ENCODE measurements around the gene GAS7.
A peak's percentile ranks its signal among the peaks of the same experiment; 100 is the strongest.

GAS7 gene

GRCh38 chr17:10173913-10174312 lies 24.5 kb downstream of the GAS7 start:
- H3K27me3 ChIP-seq (replicated peaks in 2 of 5; ENCODE audit: control insufficient read depth in 4 of 5, insufficient read depth in 5 of 5, low read length in 4 of 5): no peaks in the 10 kb centered on the region
- CTCF ChIA-PET: interaction anchor here (1.3 kb wide), 1 partner anchor 55 kb away, joined by 4 read pairs; no protein-coding TSS in a partner anchor
- H3K9me3 ChIP-seq (ENCODE audit: control extremely low read depth in 1 of 5, control insufficient read depth in 4 of 5, insufficient read depth in 2 of 5, low read depth in 1 of 5, low read length in 4 of 5): no peaks in the 10 kb centered on the region
- H3K36me3 ChIP-seq (ENCODE audit: control insufficient read depth in 4 of 4, insufficient read depth in 4 of 4, low read length in 3 of 4): no peaks in the 10 kb centered on the region
- POLR2A ChIA-PET: no interaction called here
- DNase-seq: no peak
- H3K4me1 ChIP-seq (ENCODE audit: control extremely low read depth in 1 of 4, control insufficient read depth in 4 of 4, insufficient read depth in 4 of 4, low read length in 3 of 4): peaks cover 16 to 46% (median 22%) of the 10 kb centered on the region in 4 experiments
- H3K27ac ChIP-seq (ENCODE audit: insufficient read depth in 1 of 2, low read depth in 1 of 2, low read length in 2 of 2, poor library complexity in 1 of 2, severe bottlenecking in 2 of 2): no peak overlapping the region
- no peak overlapping the region for H3K4me3 ChIP-seq (ENCODE audit: control insufficient read depth in 1 of 7, extremely low read depth in 1 of 7, insufficient read depth in 4 of 7, low read depth in 2 of 7, low read length in 6 of 7)
- WGBS (ENCODE audit: insufficient coverage): 100% methylated on average over 2 of the region's 3 CpGs

GRCh38 chr17:10172778-10173177 lies 25.6 kb downstream of the GAS7 start:
- Histone ChIP-seq H3K4me3 (ENCODE audit: control insufficient read depth in 1 of 7, extremely low read depth in 1 of 7, insufficient read depth in 4 of 7, low read depth in 2 of 7, low read length in 6 of 7) (peak overlapping the region in 1 of 7 experiments; percentile 21), H3K27me3 (replicated peaks in 2 of 5; ENCODE audit: control insufficient read depth in 4 of 5, insufficient read depth in 5 of 5, low read length in 4 of 5) (no peaks in the 10 kb centered on the region), H3K9me3 (ENCODE audit: control extremely low read depth in 1 of 5, control insufficient read depth in 4 of 5, insufficient read depth in 2 of 5, low read depth in 1 of 5, low read length in 4 of 5) (no peaks in the 10 kb centered on the region), H3K27ac (ENCODE audit: insufficient read depth in 1 of 2, low read depth in 1 of 2, low read length in 2 of 2, poor library complexity in 1 of 2, severe bottlenecking in 2 of 2) (no peak overlapping the region), H3K4me1 (ENCODE audit: control extremely low read depth in 1 of 4, control insufficient read depth in 4 of 4, insufficient read depth in 4 of 4, low read length in 3 of 4) (peaks cover 16 to 40% (median 22%) of the 10 kb centered on the region in 4 experiments), H3K36me3 (ENCODE audit: control insufficient read depth in 4 of 4, insufficient read depth in 4 of 4, low read length in 3 of 4) (no peaks in the 10 kb centered on the region)
- WGBS (ENCODE audit: insufficient coverage): 96% methylated on average over 5 of the region's 6 CpGs
- CTCF ChIA-PET: interaction anchor here (0.8 to 1.3 kb wide), 2 partner anchors 53 to 184 kb away, joined by 3 read pairs; no protein-coding TSS in a partner anchor
- no peak for DNase-seq
- POLR2A ChIA-PET: interaction anchor here (0.6 to 0.8 kb wide), 2 partner anchors 9 to 120 kb away, joined by 3 read pairs; no protein-coding TSS in a partner anchor

- Histone ChIP-seq H3K36me3 (ENCODE audit: control insufficient read depth in 4 of 4, insufficient read depth in 4 of 4, low read length in 3 of 4) (no peaks in the 10 kb centered on the region), H3K27ac (ENCODE audit: insufficient read depth in 1 of 2, low read depth in 1 of 2, low read length in 2 of 2, poor library complexity in 1 of 2, severe bottlenecking in 2 of 2) (no peak overlapping the region), H3K9me3 (ENCODE audit: control extremely low read depth in 1 of 5, control insufficient read depth in 4 of 5, insufficient read depth in 2 of 5, low read depth in 1 of 5, low read length in 4 of 5) (no peaks in the 10 kb centered on the region), H3K4me1 (ENCODE audit: control extremely low read depth in 1 of 4, control insufficient read depth in 4 of 4, insufficient read depth in 4 of 4, low read length in 3 of 4) (peaks cover 16 to 39% (median 22%) of the 10 kb centered on the region in 4 experiments), H3K27me3 (replicated peaks in 2 of 5; ENCODE audit: control insufficient read depth in 4 of 5, insufficient read depth in 5 of 5, low read length in 4 of 5) (no peaks in the 10 kb centered on the region), H3K4me3 (ENCODE audit: control insufficient read depth in 1 of 7, extremely low read depth in 1 of 7, insufficient read depth in 4 of 7, low read depth in 2 of 7, low read length in 6 of 7) (peak overlapping the region in 3 of 7 experiments; percentile 36 to 49 (median 37))
- POLR2A ChIA-PET: interaction anchor here (0.6 to 0.8 kb wide), 2 partner anchors 9 to 121 kb away, joined by 3 read pairs; no protein-coding TSS in a partner anchor
- 0% methylated on average over 1 of the region's 3 CpGs for WGBS (ENCODE audit: insufficient coverage)
- peak; percentile 53 to 88 (median 83) for DNase-seq
- CTCF ChIA-PET: interaction anchor here (0.8 to 1.3 kb wide), 3 partner anchors 18 to 183 kb away, joined by 3 read pairs; no protein-coding TSS in a partner anchor
These were observed 26.1 kb downstream of the GAS7 start for GRCh38 chr17:10172241-10172741.

GRCh38 chr17:10171581-10171981 lies 26.8 kb downstream of the GAS7 start:
- 2% methylated on average over 5 of the region's 6 CpGs for WGBS (ENCODE audit: insufficient coverage)
- POLR2A ChIA-PET: no interaction called here
- Histone ChIP-seq H3K36me3 (ENCODE audit: control insufficient read depth in 4 of 4, insufficient read depth in 4 of 4, low read length in 3 of 4) (no peaks in the 10 kb centered on the region), H3K9me3 (ENCODE audit: control extremely low read depth in 1 of 5, control insufficient read depth in 4 of 5, insufficient read depth in 2 of 5, low read depth in 1 of 5, low read length in 4 of 5) (no peaks in the 10 kb centered on the region), H3K4me3 (ENCODE audit: control insufficient read depth in 1 of 7, extremely low read depth in 1 of 7, insufficient read depth in 4 of 7, low read depth in 2 of 7, low read length in 6 of 7) (peak overlapping the region in 2 of 7 experiments; percentile 28 to 37), H3K4me1 (ENCODE audit: control extremely low read depth in 1 of 4, control insufficient read depth in 4 of 4, insufficient read depth in 4 of 4, low read length in 3 of 4) (peaks cover 16 to 39% (median 22%) of the 10 kb centered on the region in 4 experiments), H3K27ac (ENCODE audit: insufficient read depth in 1 of 2, low read depth in 1 of 2, low read length in 2 of 2, poor library complexity in 1 of 2, severe bottlenecking in 2 of 2) (no peak overlapping the region), H3K27me3 (replicated peaks in 2 of 5; ENCODE audit: control insufficient read depth in 4 of 5, insufficient read depth in 5 of 5, low read length in 4 of 5) (no peaks in the 10 kb centered on the region)
- peak in 2 of 3 donors; percentile 54 to 62 for DNase-seq
- CTCF ChIA-PET: interaction anchor here (1.0 to 1.3 kb wide), 4 partner anchors 17 to 190 kb away, joined by 3 to 4 read pairs (median 3); no protein-coding TSS in a partner anchor

- no peak overlapping the region for H3K27ac ChIP-seq (ENCODE audit: insufficient read depth in 1 of 2, low read depth in 1 of 2, low read length in 2 of 2, poor library complexity in 1 of 2, severe bottlenecking in 2 of 2)
- peaks cover 16 to 41% (median 22%) of the 10 kb centered on the region in 4 experiments for H3K4me1 ChIP-seq (ENCODE audit: control extremely low read depth in 1 of 4, control insufficient read depth in 4 of 4, insufficient read depth in 4 of 4, low read length in 3 of 4)
- no peaks in the 10 kb centered on the region for H3K36me3 ChIP-seq (ENCODE audit: control insufficient read depth in 4 of 4, insufficient read depth in 4 of 4, low read length in 3 of 4)
- POLR2A ChIA-PET: no interaction called here
- CTCF ChIA-PET: interaction anchor here (0.6 to 1.6 kb wide), 7 partner anchors 17 to 189 kb away, joined by 3 to 4 read pairs (median 3); no protein-coding TSS in a partner anchor
- 3% methylated on average over 7 of the region's 8 CpGs for WGBS (ENCODE audit: insufficient coverage)
- H3K4me3 ChIP-seq (ENCODE audit: control insufficient read depth in 1 of 7, extremely low read depth in 1 of 7, insufficient read depth in 4 of 7, low read depth in 2 of 7, low read length in 6 of 7): peak overlapping the region in 2 of 7 experiments; percentile 9 to 28
- DNase-seq: peak in 2 of 3 donors; percentile 71 to 77
- no peaks in the 10 kb centered on the region for H3K27me3 ChIP-seq (replicated peaks in 2 of 5; ENCODE audit: control insufficient read depth in 4 of 5, insufficient read depth in 5 of 5, low read length in 4 of 5)
- no peaks in the 10 kb centered on the region for H3K9me3 ChIP-seq (ENCODE audit: control extremely low read depth in 1 of 5, control insufficient read depth in 4 of 5, insufficient read depth in 2 of 5, low read depth in 1 of 5, low read length in 4 of 5)
These were observed 27.3 kb downstream of the GAS7 start for GRCh38 chr17:10171122-10171571.

- Histone ChIP-seq H3K27ac (ENCODE audit: insufficient read depth in 1 of 2, low read depth in 1 of 2, low read length in 2 of 2, poor library complexity in 1 of 2, severe bottlenecking in 2 of 2) (no peak overlapping the region), H3K9me3 (ENCODE audit: control extremely low read depth in 1 of 5, control insufficient read depth in 4 of 5, insufficient read depth in 2 of 5, low read depth in 1 of 5, low read length in 4 of 5) (no peaks in the 10 kb centered on the region), H3K4me1 (ENCODE audit: control extremely low read depth in 1 of 4, control insufficient read depth in 4 of 4, insufficient read depth in 4 of 4, low read length in 3 of 4) (peaks cover 16 to 42% (median 22%) of the 10 kb centered on the region in 4 experiments), H3K27me3 (replicated peaks in 2 of 5; ENCODE audit: control insufficient read depth in 4 of 5, insufficient read depth in 5 of 5, low read length in 4 of 5) (no peaks in the 10 kb centered on the region), H3K36me3 (ENCODE audit: control insufficient read depth in 4 of 4, insufficient read depth in 4 of 4, low read length in 3 of 4) (no peaks in the 10 kb centered on the region), H3K4me3 (ENCODE audit: control insufficient read depth in 1 of 7, extremely low read depth in 1 of 7, insufficient read depth in 4 of 7, low read depth in 2 of 7, low read length in 6 of 7) (no peak overlapping the region)
- no peak for DNase-seq
- 97% methylated on average over 3 of the region's 3 CpGs for WGBS (ENCODE audit: insufficient coverage)
- ChIA-PET CTCF (interaction anchor here (1.1 to 1.6 kb wide), 3 partner anchors 31 to 63 kb away, joined by 3 read pairs; no protein-coding TSS in a partner anchor), POLR2A (no interaction called here)
These were observed 28.2 kb downstream of the GAS7 start for GRCh38 chr17:10170233-10170632.

GRCh38 chr17:10169290-10169689 lies 29.1 kb downstream of the GAS7 start:
- no peaks in the 10 kb centered on the region for H3K27me3 ChIP-seq (replicated peaks in 2 of 5; ENCODE audit: control insufficient read depth in 4 of 5, insufficient read depth in 5 of 5, low read length in 4 of 5)
- no peaks in the 10 kb centered on the region for H3K36me3 ChIP-seq (ENCODE audit: control insufficient read depth in 4 of 4, insufficient read depth in 4 of 4, low read length in 3 of 4)
- H3K9me3 ChIP-seq (ENCODE audit: control extremely low read depth in 1 of 5, control insufficient read depth in 4 of 5, insufficient read depth in 2 of 5, low read depth in 1 of 5, low read length in 4 of 5): no peaks in the 10 kb centered on the region
- H3K4me3 ChIP-seq (ENCODE audit: control insufficient read depth in 1 of 7, extremely low read depth in 1 of 7, insufficient read depth in 4 of 7, low read depth in 2 of 7, low read length in 6 of 7): no peak overlapping the region
- H3K4me1 ChIP-seq (ENCODE audit: control extremely low read depth in 1 of 4, control insufficient read depth in 4 of 4, insufficient read depth in 4 of 4, low read length in 3 of 4): peaks cover 16 to 42% (median 22%) of the 10 kb centered on the region in 4 experiments
- POLR2A ChIA-PET: no interaction called here
- DNase-seq: no peak
- 85% methylated on average over 4 of the region's 4 CpGs for WGBS (ENCODE audit: insufficient coverage)
- CTCF ChIA-PET: no interaction called here
- no peak overlapping the region for H3K27ac ChIP-seq (ENCODE audit: insufficient read depth in 1 of 2, low read depth in 1 of 2, low read length in 2 of 2, poor library complexity in 1 of 2, severe bottlenecking in 2 of 2)
